ENCODE results near the gene VAMP3. TPM values are rescaled to one million over a fixed set of nuclear protein-coding genes. Genes with fewer than 3 reads are reported as not detected.

VAMP3 gene
- total and polyA plus RNA-seq, 2 experiments from 2014 or later, result 82.5 to 109 TPM

- no peak for DNase-seq (ENCODE audit: low spot score)
- no peaks in the 10 kb centered on the region for H3K4me1 ChIP-seq (ENCODE audit: insufficient read depth)
- no peaks in the 10 kb centered on the region for H3K9me2 ChIP-seq (replicated peaks; ENCODE audit: insufficient read depth)
- WGBS (ENCODE audit: low lambda C conversion rate, missing lambda C conversion rate), result 86% methylated on average over 7 of the region's 7 CpGs
- H3K4me3 ChIP-seq, result no peak overlapping the region
- no peaks in the 10 kb centered on the region for H3K27me3 ChIP-seq
- H3K27ac ChIP-seq, result no peak overlapping the region
- no peak overlapping the region for H3K4me2 ChIP-seq
- H4K20me1 ChIP-seq (ENCODE audit: insufficient read depth, poor library complexity, severe bottlenecking), result no peaks in the 10 kb centered on the region
- no peaks in the 10 kb centered on the region for H3K79me2 ChIP-seq
- no peaks in the 10 kb centered on the region for H3K9me3 ChIP-seq (ENCODE audit: low read depth)
- no peak for TF ChIP-seq CTCF (IDR thresholded peaks at IDR 0.05; ENCODE audit: poor library complexity)
- TF ChIP-seq EZH2phosphoT487 (IDR thresholded peaks at IDR 0.05; ENCODE audit: low read depth, severe bottlenecking, unreplicated experiment), result no peak
- TF ChIP-seq EZH2 (IDR thresholded peaks at IDR 0.05; ENCODE audit: borderline replicate concordance), result no peak
- H3K36me3 ChIP-seq (replicated peaks; ENCODE audit: insufficient read depth, low read depth), result no peaks in the 10 kb centered on the region
- no peak overlapping the region for H2AFZ ChIP-seq
Observed at GRCh38 chr1:7826363-7826762, 55.3 kb downstream of the VAMP3 start.

- Histone ChIP-seq H3K9me3 (ENCODE audit: low read depth) (no peaks in the 10 kb centered on the region), H2AFZ (no peak overlapping the region), H3K9me2 (replicated peaks; ENCODE audit: insufficient read depth) (no peaks in the 10 kb centered on the region), H3K4me2 (no peak overlapping the region), H3K79me2 (no peaks in the 10 kb centered on the region), H4K20me1 (ENCODE audit: insufficient read depth, poor library complexity, severe bottlenecking) (no peaks in the 10 kb centered on the region), H3K36me3 (replicated peaks; ENCODE audit: insufficient read depth, low read depth) (no peaks in the 10 kb centered on the region), H3K27ac (no peak overlapping the region), H3K4me1 (ENCODE audit: insufficient read depth) (no peaks in the 10 kb centered on the region), H3K27me3 (no peaks in the 10 kb centered on the region), H3K4me3 (no peak overlapping the region)
- WGBS (ENCODE audit: low lambda C conversion rate, missing lambda C conversion rate), result 95% methylated on average over 39 of the region's 39 CpGs
- TF ChIP-seq EZH2phosphoT487 (IDR thresholded peaks at IDR 0.05; ENCODE audit: low read depth, severe bottlenecking, unreplicated experiment) (no peak), EZH2 (IDR thresholded peaks at IDR 0.05; ENCODE audit: borderline replicate concordance) (no peak), CTCF (IDR thresholded peaks at IDR 0.05; ENCODE audit: poor library complexity) (no peak)
- DNase-seq (ENCODE audit: low spot score), result no peak
Observed at GRCh38 chr1:7827126-7827955, 56.2 kb downstream of the VAMP3 start.

Other genes starting within 250 kb of the VAMP3 start
- 1.9 and 2.4 TPM in 2 replicates for gene PER3, start 13.0 kb downstream of the VAMP3 start, total RNA-seq
- gene PER3, start 13.0 kb downstream of the VAMP3 start, polyA plus RNA-seq, result 2.0 and 2.7 TPM in 2 replicates
- gene UTS2, start 81.8 kb downstream of the VAMP3 start, total RNA-seq, result 0.16 TPM in 1 of 2 replicates, not detected in the other
- 0.29 TPM in 1 of 2 replicates, not detected in the other for gene UTS2, start 81.8 kb downstream of the VAMP3 start, polyA plus RNA-seq
- gene TNFRSF9, start 169.5 kb downstream of the VAMP3 start, total RNA-seq, result 0.20 and 1.2 TPM in 2 replicates
- 0.08 and 0.40 TPM in 2 replicates for gene TNFRSF9, start 169.5 kb downstream of the VAMP3 start, polyA plus RNA-seq
- gene PARK7, start 190.4 kb downstream of the VAMP3 start, total RNA-seq, result 166 and 182 TPM in 2 replicates
- gene PARK7, start 190.4 kb downstream of the VAMP3 start, polyA plus RNA-seq, result 395 and 409 TPM in 2 replicates